Measurements from ENCODE around the gene MAD1L1. TPM values are rescaled to one million over a fixed set of nuclear protein-coding genes. Genes with fewer than 3 reads are reported as not detected.

MAD1L1 gene
- total and polyA plus RNA-seq, 2 of the 13 experiments (the other 11 are each of a cell fraction or from before 2014, with no cell fraction given), result 17.4 to 64.7 TPM

- no peak for TF ChIP-seq KDM2A (CRISPR knock-in tag; IDR thresholded peaks at IDR 0.05; ENCODE audit: borderline replicate concordance, low read depth)
- TF ChIP-seq ZFY (CRISPR knock-in tag; IDR thresholded peaks at IDR 0.05), result no peak
- no peak for TF ChIP-seq NR0B2 (CRISPR knock-in tag; IDR thresholded peaks at IDR 0.05)
- no peak for TF ChIP-seq GFI1 (CRISPR knock-in tag; IDR thresholded peaks at IDR 0.05; ENCODE audit: borderline replicate concordance)
- TF ChIP-seq SNAPC4 (CRISPR knock-in tag; IDR thresholded peaks at IDR 0.05), result no peak
- no peak for TF ChIP-seq RFX5 (IDR thresholded peaks at IDR 0.05; ENCODE audit: low read depth, low read length)
- TF ChIP-seq NAIF1 (CRISPR knock-in tag; IDR thresholded peaks at IDR 0.05; ENCODE audit: borderline replicate concordance), result no peak
These were observed 12.2 kb downstream of the MAD1L1 start (continued) for GRCh38 chr7:2220506-2220905.

- H3K4me1 ChIP-seq (ENCODE audit: insufficient read depth, low read length), result no peaks in the 10 kb centered on the region
- intact Hi-C loops (cut with micrococcal nuclease; ENCODE audit: unreplicated experiment) (no loop called here), in situ Hi-C loops (cut with HindIII; ENCODE audit: extremely low pct_ligation_motif_present, low pct_unique_long_range_greater_than_20kb) (loop anchor here (25.0 kb wide), 1 partner anchor 633 kb away; no protein-coding TSS in a partner anchor)
- H3K36me3 ChIP-seq (replicated peaks in 1 of 2; ENCODE audit: control insufficient read depth in 1 of 2, insufficient read depth in 2 of 2, low read length in 2 of 2), result peaks cover 40 to 80% of the 10 kb centered on the region in 2 experiments; a peak in 4 of 5 replicates
- H3K4me2 ChIP-seq (ENCODE audit: low read depth, low read length), result no peak overlapping the region
- H4K20me1 ChIP-seq (ENCODE audit: insufficient read depth, low read length), result peaks cover 2% of the 10 kb centered on the region; the same call in 1 of the 2 replicates
- H3K27me3 ChIP-seq (ENCODE audit: control insufficient read depth in 1 of 2, insufficient read depth in 2 of 2, low read length in 2 of 2), result no peaks in the 10 kb centered on the region
- no TSS peak for BruUV-seq (replicated peaks)
- DNase-seq (ENCODE audit: low spot score), result no peak
- POLR2A ChIA-PET, result no interaction called here
- no peaks in the 10 kb centered on the region for H3K9me3 ChIP-seq (ENCODE audit: low read length)
- H2AFZ ChIP-seq (ENCODE audit: low read length), result no peak overlapping the region
- H3K4me3 ChIP-seq (replicated peaks in 1 of 3; ENCODE audit: insufficient read depth in 1 of 3, low read depth in 2 of 3, low read length in 3 of 3), result no peak overlapping the region
- no peak overlapping the region for H3K9ac ChIP-seq (ENCODE audit: insufficient read depth, low read depth, low read length)
- ATAC-seq, result no peak
- peaks cover 10% of the 10 kb centered on the region for H3K79me2 ChIP-seq (ENCODE audit: insufficient read depth, low read length)
- FAIRE-seq, result no peak
- CTCF ChIA-PET (ENCODE audit: low intra/inter-chr PET ratio, low total read pairs), result no interaction called here
- no peak overlapping the region for H3K27ac ChIP-seq (ENCODE audit: extremely low read length, insufficient read depth, low read length)
- 98% methylated on average over 12 of the region's 19 CpGs for WGBS (ENCODE audit: low lambda C conversion rate)
- no peak for TF ChIP-seq HNRNPH1 (optimal IDR thresholded peaks at IDR 0.05; ENCODE audit: low read depth, low read length)
- TF ChIP-seq NR1H2 (CRISPR knock-in tag; IDR thresholded peaks at IDR 0.05; ENCODE audit: borderline replicate concordance, low read depth), result no peak
- TF ChIP-seq THYN1 (CRISPR knock-in tag; IDR thresholded peaks at IDR 0.05; ENCODE audit: borderline replicate concordance, low read depth), result no peak
- TF ChIP-seq MEIS2 (CRISPR knock-in tag; IDR thresholded peaks at IDR 0.05), result no peak
- no peak for TF ChIP-seq ZFP36L1 (CRISPR knock-in tag; IDR thresholded peaks at IDR 0.05)
- no peak for TF ChIP-seq ZNF790 (CRISPR knock-in tag; IDR thresholded peaks at IDR 0.05; ENCODE audit: borderline replicate concordance)
- TF ChIP-seq TRAFD1 (CRISPR knock-in tag; IDR thresholded peaks at IDR 0.05; ENCODE audit: borderline replicate concordance), result no peak
- TF ChIP-seq MYPOP (CRISPR knock-in tag; IDR thresholded peaks at IDR 0.05), result no peak
These were observed 12.7 kb downstream of the MAD1L1 start for GRCh38 chr7:2220030-2220429.

All from HepG2 (cell line).